MM.1S (cell line): ENCODE results near the gene MPV17.

Experiments used
- EZH2 ChIP-seq: fragments of 300-600 bp; sonication (generic); optimal IDR thresholded peaks from 2 replicates; pipeline ENCODE3; 2017; ENCODE audit warnings: low read depth, mild to moderate bottlenecking, antibody characterized with exemption, low read length, mixed read lengths
- TF ChIP-seq, protein P1 (sequence below): fragments of 300-600 bp; sonication (generic); IDR thresholded peaks from 2 replicates; pipeline ENCODE4 v1.5.1; 2016; ENCODE audit warnings: antibody characterized with exemption, low read length, mixed read lengths

DNA sequence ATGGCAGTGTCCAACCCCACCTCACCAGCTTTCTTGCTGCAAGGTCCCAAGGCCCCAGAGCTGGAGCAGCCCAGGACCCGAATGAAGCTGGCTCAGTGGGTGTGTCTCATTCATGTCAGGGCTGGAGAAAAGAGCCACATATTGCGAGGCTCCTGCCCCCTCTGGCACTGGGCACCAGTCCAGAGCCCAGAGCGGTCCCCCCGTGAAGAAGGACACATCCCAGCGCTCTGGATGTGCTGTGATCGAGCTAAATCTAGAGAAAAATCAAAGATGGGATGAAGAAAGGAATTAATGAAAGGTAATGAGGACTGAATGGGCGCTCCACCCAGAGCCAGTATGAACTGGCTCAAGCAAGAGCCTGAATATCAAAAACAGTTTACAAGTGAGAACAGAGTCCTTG, 13.3 kb upstream of the MPV17 start:
- TF ChIP-seq EZH2: no peak
- TF ChIP-seq, protein P1, sequence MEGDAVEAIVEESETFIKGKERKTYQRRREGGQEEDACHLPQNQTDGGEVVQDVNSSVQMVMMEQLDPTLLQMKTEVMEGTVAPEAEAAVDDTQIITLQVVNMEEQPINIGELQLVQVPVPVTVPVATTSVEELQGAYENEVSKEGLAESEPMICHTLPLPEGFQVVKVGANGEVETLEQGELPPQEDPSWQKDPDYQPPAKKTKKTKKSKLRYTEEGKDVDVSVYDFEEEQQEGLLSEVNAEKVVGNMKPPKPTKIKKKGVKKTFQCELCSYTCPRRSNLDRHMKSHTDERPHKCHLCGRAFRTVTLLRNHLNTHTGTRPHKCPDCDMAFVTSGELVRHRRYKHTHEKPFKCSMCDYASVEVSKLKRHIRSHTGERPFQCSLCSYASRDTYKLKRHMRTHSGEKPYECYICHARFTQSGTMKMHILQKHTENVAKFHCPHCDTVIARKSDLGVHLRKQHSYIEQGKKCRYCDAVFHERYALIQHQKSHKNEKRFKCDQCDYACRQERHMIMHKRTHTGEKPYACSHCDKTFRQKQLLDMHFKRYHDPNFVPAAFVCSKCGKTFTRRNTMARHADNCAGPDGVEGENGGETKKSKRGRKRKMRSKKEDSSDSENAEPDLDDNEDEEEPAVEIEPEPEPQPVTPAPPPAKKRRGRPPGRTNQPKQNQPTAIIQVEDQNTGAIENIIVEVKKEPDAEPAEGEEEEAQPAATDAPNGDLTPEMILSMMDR: no peak
